DND-41 (cell line): ENCODE data around the gene TLN1.

Experiments used
- CTCF ChIP-seq: IDR thresholded peaks from 2 replicates; pipeline ENCODE4 v1.5.1; 2012; ENCODE audit warnings: borderline replicate concordance, low read length, moderate library complexity, mild to moderate bottlenecking; ENCODE audit not compliant: poor library complexity, severe bottlenecking; ENCODE audit errors: extremely low read depth
- EZH2 ChIP-seq: IDR thresholded peaks from 3 replicates; pipeline ENCODE4 v1.6.1; 2012; ENCODE audit warnings: borderline replicate concordance, low read depth, mild to moderate bottlenecking, moderate library complexity, low read length, inconsistent platforms; ENCODE audit not compliant: severe bottlenecking

DNA sequence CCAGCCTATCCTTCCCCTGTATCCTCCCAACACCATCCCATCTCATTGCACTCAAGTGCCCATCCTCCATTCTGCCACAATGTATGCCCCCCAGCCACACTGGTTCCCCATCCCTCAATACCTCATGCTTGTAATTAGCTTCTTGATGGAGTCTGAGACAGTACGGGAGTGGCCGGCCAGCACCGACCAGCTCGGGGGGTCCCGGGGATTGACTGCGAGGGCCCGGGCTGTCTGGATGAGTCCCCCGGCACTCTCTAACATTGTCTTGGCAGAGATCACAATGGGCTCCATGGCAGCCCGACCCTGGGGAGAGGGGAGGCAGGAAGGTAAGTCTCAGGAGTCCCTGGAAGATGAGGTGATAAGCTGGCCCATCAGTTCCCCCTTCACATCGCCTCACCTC lies 25.0 kb downstream of the TLN1 start:
- no peak for TF ChIP-seq CTCF
- no peak for TF ChIP-seq EZH2
